ENCODE data around the gene GPR179.

GPR179 gene

GRCh38 chr17:38342886-38343607, 709 bp downstream of the GPR179 start:
- FAIRE-seq, result no peak

DNA sequence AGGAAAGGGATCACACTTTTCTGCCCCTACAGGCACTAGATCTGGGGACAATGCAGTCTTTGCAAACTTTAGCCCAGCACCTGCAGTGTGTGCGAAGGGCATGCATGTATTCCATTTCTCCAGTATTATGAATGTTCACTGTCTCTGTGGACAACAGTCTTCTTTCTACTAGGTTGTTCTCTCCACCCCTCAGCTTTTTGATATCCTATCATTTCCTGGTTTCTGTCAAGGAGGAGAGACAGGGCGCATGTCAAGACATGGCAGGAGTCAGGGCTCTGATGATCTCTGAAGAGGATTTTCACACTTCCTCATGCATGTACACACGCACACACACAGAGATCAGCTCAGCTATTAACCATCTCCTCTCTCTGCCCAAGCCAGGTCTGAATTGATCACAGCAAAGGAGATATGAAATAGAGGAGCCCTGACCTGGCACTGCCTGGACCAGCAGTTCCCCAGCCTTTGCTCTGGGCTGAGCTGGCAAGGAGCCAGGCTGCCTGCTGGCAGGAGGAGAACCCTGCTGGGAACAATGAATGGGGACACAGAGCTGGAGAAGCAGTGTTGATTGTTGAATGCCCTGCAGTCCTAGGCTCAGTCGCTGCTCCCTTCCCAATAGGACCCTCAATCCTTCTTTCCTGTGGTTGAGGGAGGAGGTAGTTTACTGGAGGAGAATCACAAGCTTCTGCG, 2.6 kb downstream of the GPR179 start:
- no peak for FAIRE-seq

DNA sequence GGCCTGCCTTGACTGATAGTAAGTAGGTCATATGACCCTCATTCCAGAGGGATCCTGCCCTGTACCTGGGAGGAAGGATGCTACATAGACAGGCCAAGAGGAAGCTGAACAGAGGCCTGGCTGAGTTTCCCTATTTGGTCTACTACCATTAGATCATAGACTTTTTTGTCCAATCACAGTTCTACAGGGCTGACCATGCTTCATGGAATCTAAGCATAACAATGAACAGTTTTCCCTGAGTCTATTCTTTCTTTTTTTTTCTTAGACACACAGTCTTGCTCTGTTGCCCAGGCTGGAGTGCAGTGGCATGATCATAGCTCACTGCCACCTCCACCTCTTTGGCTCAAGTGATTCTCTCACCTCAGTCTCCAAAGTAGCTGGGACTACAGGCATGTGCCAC, 3.9 kb downstream of the GPR179 start:
- FAIRE-seq, result no peak

DNA sequence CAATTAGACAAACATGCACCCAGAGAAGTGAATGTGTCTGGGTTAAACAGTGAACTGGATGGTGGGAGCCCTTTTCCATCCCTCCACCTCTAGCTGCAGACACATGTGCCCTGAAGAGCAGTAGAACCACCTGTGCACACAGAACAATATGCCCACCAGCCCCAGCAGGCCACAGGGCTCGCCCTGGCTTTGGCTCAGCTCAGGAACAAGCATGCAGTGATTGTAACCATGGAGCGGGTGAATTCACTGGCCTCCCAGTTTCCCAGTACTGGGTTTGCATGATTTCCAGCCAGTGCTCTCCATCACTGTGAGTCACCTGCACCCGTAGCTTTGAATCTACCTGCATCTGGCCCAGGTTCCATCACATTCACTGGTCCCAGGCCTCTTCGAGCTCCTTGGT, 5.2 kb downstream of the GPR179 start:
- FAIRE-seq, result no peak

GRCh38 chr17:38338053-38338452, 5.7 kb downstream of the GPR179 start:
- no peak for FAIRE-seq

- no peak for FAIRE-seq
Observed at GRCh38 chr17:38336838-38337237, 6.9 kb downstream of the GPR179 start.

DNA sequence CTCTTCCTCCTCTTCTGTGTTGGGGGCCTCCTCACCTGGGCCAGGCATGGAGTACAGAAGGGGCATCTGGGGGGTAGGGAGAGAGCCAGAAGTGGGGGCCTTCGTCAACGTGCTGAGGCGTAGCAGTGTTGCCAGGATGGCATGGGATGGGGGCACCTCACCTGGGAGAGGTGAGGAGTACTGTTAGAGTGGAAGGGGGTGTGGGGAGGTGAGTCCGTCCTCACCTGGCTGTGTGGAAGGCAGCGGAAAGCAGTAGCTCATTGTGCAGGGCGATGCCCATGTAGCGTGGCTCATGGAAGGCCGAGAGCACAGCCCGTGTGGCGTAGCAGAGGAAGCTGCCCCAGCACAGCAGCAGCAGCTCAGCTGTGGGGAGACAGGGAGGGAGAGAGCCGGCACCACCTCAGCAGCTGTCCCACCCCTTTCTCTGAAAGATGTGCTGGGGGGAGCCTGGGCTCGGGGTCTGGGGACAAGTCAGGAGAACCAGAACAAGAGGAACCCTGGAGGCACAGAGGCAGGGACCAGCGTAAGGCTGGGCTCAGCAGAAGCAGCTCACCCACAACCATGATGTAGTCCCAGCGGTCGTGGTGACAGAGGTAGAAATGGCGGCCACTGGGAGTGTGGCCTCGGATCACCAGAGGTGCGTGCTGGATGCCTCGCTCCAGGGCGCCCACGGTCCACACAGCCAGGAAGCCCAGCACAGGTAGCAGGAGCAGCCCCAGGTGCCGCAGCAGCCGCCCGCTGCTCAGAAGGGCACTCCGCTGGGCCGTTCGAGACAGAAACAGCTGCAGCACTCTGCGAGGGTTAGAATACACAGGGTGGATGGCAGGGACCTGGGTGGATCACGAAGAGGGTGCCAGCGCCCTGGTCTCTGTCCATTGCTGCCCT, 9.0 kb downstream of the GPR179 start:
- FAIRE-seq, result no peak

GRCh38 chr17:38333635-38334295, 10.0 kb downstream of the GPR179 start:
- no peak for FAIRE-seq

DNA sequence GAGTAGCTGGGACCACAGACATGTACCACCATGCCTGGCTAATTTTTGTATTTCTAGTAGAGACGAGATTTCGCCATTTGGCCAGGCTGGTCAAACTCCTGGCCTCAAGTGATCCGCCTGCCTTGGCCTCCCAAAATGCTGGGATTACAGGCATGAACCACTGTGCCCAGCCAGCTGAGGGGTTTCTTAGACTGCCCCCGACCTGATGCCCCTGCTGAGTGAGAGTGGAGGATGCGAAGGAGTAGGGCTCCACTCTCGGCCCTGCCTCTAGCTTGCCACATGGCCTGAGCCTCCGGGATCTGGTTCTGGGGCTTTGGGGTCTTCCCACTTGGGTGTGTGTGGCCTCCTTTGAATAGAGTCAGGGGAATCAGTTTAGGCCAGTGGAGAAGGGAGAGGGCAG, 11.0 kb downstream of the GPR179 start:
- FAIRE-seq, result no peak

DNA sequence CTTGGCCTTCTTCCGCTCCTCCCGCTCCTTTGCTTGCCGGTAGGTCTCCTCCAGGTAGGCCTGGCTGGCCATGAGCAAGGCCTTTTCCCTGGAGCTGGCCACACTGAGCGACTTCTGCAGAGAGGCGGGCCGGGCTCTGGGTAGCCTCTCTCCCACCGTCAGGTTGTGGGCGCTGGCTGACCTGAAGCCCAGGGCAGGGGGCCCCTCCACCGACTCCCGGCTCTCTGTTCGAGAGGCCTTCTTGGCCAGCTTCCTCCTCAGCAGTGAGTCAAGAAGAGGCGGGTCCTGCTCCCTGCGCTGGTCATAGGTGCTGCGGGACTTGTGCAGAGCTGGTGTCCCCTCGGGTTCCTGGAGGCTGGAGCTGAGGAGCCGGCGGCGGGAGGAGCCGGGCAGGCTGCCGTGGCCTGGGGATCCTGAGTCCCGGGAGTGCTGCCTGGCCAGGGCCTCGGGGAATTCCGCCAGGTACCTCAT, 12.8 kb downstream of the GPR179 start:
- no peak for FAIRE-seq

DNA sequence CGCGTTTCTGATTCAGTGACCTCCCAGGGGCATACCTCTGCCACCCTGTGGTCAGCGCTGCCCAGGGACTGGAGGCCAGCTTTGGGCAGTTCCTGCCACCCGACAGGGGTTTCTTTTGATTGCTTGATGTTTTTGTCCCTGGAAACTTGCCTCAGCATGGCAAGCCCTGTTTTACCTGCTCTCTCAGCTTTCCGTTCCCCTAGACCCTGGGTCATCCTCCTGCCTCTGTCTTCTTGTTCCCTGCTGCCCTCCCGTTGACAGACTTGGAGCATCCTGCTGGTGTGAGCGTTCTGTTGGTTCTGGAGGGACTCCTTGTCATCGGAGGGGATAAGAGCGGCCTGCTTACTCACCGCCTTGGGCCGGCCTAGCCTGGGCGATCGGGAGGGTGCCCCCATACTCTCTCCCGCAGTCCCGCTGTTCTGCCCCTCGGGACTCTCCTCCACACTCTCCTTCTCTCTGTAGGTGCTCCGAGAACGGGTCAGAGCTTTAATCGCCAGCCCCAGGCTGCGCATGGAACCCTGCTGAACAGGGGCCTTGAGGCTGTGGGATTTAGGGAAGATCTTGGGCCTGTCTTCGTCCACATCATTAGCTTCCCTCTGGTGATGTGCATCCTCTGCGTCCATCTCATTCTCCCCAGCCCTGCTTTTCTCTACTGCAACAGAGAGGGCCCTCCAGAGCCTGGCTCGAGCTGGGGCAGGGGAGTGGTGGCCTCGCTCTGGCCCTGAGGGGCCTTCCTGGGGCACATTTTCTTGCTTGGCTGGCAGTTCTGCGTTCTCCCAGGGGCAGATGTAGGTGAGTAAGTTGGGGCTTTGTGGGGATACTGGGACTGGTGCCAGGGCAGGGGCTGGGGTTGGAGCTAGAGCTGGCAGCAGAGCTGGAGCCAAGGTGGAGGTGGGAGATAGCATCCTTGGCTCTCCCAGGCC, 13.7 kb downstream of the GPR179 start:
- no peak for FAIRE-seq

- FAIRE-seq, result no peak
Observed at GRCh38 chr17:38329284-38329683, 14.5 kb downstream of the GPR179 start.

GRCh38 chr17:38328620-38329019, 15.1 kb downstream of the GPR179 start:
- FAIRE-seq, result no peak

- no peak for FAIRE-seq
Observed at GRCh38 chr17:38327936-38328335, 15.8 kb downstream of the GPR179 start.

- no peak for FAIRE-seq
Observed at GRCh38 chr17:38326996-38327792, 16.6 kb downstream of the GPR179 start.

DNA sequence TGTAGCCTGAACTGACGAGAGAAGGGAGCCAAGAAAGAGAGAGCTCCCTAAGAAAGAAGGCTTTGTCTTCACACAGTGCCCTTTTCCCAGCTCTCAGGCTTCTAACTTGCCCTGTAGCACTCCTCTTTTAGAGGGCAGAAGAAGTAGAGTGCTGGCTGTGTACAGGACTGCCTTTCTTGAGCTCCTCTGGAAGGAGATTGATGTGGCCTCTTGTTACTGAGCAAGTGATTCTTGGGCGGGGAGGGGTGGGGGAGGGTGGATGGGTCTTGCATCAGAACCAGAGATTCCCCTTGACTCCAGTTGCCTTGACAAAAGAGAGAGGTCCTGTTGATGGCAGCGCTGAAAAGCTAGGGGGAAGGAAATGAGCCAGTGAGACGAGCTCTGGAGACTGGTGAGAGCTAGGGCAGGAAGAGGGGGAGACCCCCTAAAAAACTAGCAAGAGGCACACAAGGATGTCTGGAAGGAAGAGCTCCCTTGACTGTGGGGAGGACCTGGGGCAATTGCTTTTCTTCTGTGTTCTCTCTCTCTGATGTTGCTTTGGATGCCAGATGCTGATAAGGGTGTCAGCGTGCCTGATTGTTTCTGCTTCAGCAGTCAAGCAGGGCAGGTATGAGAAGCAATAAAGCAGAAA, 18.4 kb downstream of the GPR179 start:
- no peak for FAIRE-seq

DNA sequence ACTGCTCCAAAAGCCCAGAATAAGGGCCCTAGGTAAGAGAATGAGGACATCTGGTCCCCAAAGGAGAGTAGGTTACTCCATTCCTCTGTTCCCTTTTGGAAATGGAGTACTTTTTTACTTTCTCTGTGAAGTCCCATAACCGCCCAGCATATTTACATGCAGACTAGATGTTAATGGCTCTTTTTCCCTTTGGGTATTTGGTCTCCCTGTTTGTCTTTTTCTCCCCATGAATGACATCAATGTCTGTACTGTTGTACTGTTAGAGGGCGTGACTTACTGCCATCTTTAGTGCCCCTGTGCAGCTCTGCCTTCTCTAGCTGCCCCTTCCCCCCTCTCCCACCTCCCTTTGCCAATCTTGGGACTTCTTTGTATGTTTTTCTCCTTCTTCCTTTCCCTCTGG, 19.0 kb downstream of the GPR179 start:
- FAIRE-seq, result no peak

DNA sequence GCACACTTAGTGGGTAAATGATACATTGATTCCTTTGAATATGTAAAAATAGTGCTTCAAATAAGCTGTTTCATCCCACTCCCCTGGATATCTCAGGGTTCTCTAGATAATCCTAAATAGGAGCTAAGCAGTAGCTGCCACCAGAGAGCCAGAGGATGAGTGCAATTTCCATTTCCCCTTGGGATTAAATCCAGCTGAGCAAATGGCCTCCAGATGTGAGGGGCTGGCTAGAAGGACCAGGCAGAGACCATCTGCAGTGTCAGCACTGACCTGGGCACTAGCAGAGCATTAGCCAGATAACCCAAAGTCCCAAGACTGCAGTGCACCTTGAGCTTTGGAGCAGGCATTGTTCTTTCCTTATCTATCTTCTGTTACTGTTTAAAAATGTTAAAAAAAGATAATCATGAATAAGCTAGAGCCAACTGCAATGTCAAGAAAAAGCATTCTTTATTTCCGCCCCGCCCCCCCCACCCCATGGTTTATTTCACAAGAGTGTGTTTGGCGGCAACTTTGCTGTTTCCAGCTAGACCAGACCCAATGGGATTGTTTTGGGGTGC, 19.5 kb downstream of the GPR179 start:
- FAIRE-seq, result no peak

- FAIRE-seq, result no peak
Observed at GRCh38 chr17:38322897-38323296, 20.9 kb downstream of the GPR179 start.

GRCh38 chr17:38322156-38322779, 21.5 kb downstream of the GPR179 start:
- FAIRE-seq, result no peak
